Liver (tissue), 3 donors: Measurements from ENCODE around the gene CAV1.

ENCODE experiments used
- CTCF ChIP-seq: fragments of 150-350 bp; IDR thresholded peaks from 2 replicates; pipeline ENCODE4 v1.5.1; 2017; ENCODE audit warnings: improper control_type of control experiment, low read depth, low read length; ENCODE audit not compliant: missing input control
- EGR1 ChIP-seq, 2 donors: IDR thresholded peaks; 2 replicates each; pipeline ENCODE4 v1.6.1; 2016 to 2018; ENCODE audit warnings: antibody characterized with exemption in 2 of 2, low read depth in 2 of 2
- JUND ChIP-seq, 2 donors: IDR thresholded peaks; 2 replicates each; pipeline ENCODE4 v1.6.1; 2016; ENCODE audit warnings: antibody characterized with exemption in 2 of 2
- MAX ChIP-seq: IDR thresholded peaks from 2 replicates; pipeline ENCODE4 v1.6.1; 2016; ENCODE audit warnings: antibody characterized with exemption
- RAD21 ChIP-seq, 2 donors: IDR thresholded peaks; 2 replicates each; pipeline ENCODE4 v1.6.1; 2016; ENCODE audit warnings: antibody characterized with exemption in 2 of 2, mild to moderate bottlenecking in 2 of 2
- RXRA ChIP-seq, 2 donors: IDR thresholded peaks; 2 replicates each; pipeline ENCODE4 v1.6.1; 2017 to 2018; ENCODE audit warnings: antibody characterized with exemption in 2 of 2, mild to moderate bottlenecking in 1 of 2
- YY1 ChIP-seq: IDR thresholded peaks from 2 replicates; pipeline ENCODE4 v1.6.1; 2016; ENCODE audit warnings: antibody characterized with exemption, mild to moderate bottlenecking
- donor health status: healthy.
- donor health status: healthy.

- no peak for TF ChIP-seq CTCF
- TF ChIP-seq YY1 = no peak
- no peak for TF ChIP-seq MAX
- no peak for TF ChIP-seq RAD21 (IDR thresholded peaks at IDR 0.05)
- TF ChIP-seq JUND (IDR thresholded peaks at IDR 0.05) = no peak
- TF ChIP-seq RXRA (IDR thresholded peaks at IDR 0.05) = no peak
- no peak for TF ChIP-seq EGR1 (IDR thresholded peaks at IDR 0.05; ENCODE audit: low read depth in 2 of 2)
Measured at GRCh38 chr7:116501425-116502167, 23.2 kb upstream of the CAV1 start.
